Liver (tissue), 9 donors: ENCODE results near the gene CHEK2. TPM values are rescaled to one million over a fixed set of nuclear protein-coding genes. Genes with fewer than 3 reads are reported as not detected.

Experiments
- DNase-seq: peaks from one replicate; pipeline ENCODE4 v3.0.0-alpha.2; 2017; ENCODE audit warnings: low spot score
- H3K27ac ChIP-seq, 2 donors: one replicate each; pipeline ENCODE4 v1.7.0; 2013; ENCODE audit warnings: inconsistent platforms in 2 of 2, low read length in 2 of 2, control low read depth in 1 of 2, low read depth in 1 of 2, mild to moderate bottlenecking in 1 of 2
- H3K27me3 ChIP-seq, 4 donors: one replicate each; pipeline versions ENCODE4 v1.6.1 to v1.7.0; 2013; ENCODE audit warnings: low read length in 3 of 4, inconsistent platforms in 1 of 4, mild to moderate bottlenecking in 1 of 4, moderate library complexity in 1 of 4; ENCODE audit not compliant: control insufficient read depth in 4 of 4, insufficient read depth in 4 of 4
- H3K36me3 ChIP-seq, 4 donors: one replicate each; pipeline versions ENCODE4 v1.6.1 to v1.7.0; 2013; ENCODE audit warnings: low read length in 3 of 4, mild to moderate bottlenecking in 3 of 4, low read depth in 1 of 4, moderate library complexity in 1 of 4; ENCODE audit not compliant: control insufficient read depth in 4 of 4, insufficient read depth in 3 of 4
- H3K4me1 ChIP-seq, 4 donors: one replicate each; pipeline versions ENCODE4 v1.6.1 to v1.7.0; 2013; ENCODE audit warnings: low read length in 3 of 4, mild to moderate bottlenecking in 3 of 4, moderate library complexity in 1 of 4; ENCODE audit not compliant: control insufficient read depth in 4 of 4, insufficient read depth in 4 of 4
- H3K4me3 ChIP-seq, 3 donors: one replicate each; pipeline versions ENCODE4 v1.6.1 to v1.7.0; 2013; ENCODE audit warnings: low read length in 3 of 3, control low read depth in 1 of 3, low read depth in 1 of 3, mild to moderate bottlenecking in 1 of 3
- H3K9ac ChIP-seq, 2 donors: one replicate each; pipeline ENCODE4 v1.7.0; 2013; ENCODE audit warnings: low read length in 2 of 2, mild to moderate bottlenecking in 2 of 2, moderate library complexity in 2 of 2, control low read depth in 1 of 2, low read depth in 1 of 2
- H3K9me3 ChIP-seq, 4 donors: one replicate each; pipeline versions ENCODE4 v1.6.1 to v1.7.0; 2013; ENCODE audit warnings: low read length in 3 of 4; ENCODE audit not compliant: control insufficient read depth in 4 of 4
- EGR1 ChIP-seq, 2 donors: IDR thresholded peaks; 2 replicates each; pipeline ENCODE4 v1.6.1; 2016 to 2018; ENCODE audit warnings: antibody characterized with exemption in 2 of 2, low read depth in 2 of 2
- FOXA1 ChIP-seq: IDR thresholded peaks from 2 replicates; pipeline ENCODE4 v1.6.1; 2016; ENCODE audit warnings: antibody characterized with exemption
- FOXA2 ChIP-seq: IDR thresholded peaks from 2 replicates; pipeline ENCODE4 v1.6.1; 2016; ENCODE audit warnings: antibody characterized with exemption
- GABPA ChIP-seq, 2 donors: IDR thresholded peaks in 1 of 2; conservative IDR thresholded peaks in 1 of 2; 2 replicates each; pipeline ENCODE4 v1.6.1; 2016; ENCODE audit warnings: antibody characterized with exemption in 2 of 2, mild to moderate bottlenecking in 1 of 2, moderate library complexity in 1 of 2
- HNF4A ChIP-seq, 2 donors: conservative IDR thresholded peaks; 2 replicates each; pipeline ENCODE4 v1.6.1; 2016; ENCODE audit warnings: antibody characterized with exemption in 2 of 2, mild to moderate bottlenecking in 2 of 2
- HNF4G ChIP-seq: IDR thresholded peaks from 2 replicates; pipeline ENCODE4 v1.6.1; 2016; ENCODE audit warnings: antibody characterized with exemption
- JUND ChIP-seq, 2 donors: IDR thresholded peaks; 2 replicates each; pipeline ENCODE4 v1.6.1; 2016; ENCODE audit warnings: antibody characterized with exemption in 2 of 2
- NR2F2 ChIP-seq: IDR thresholded peaks from 2 replicates; pipeline ENCODE4 v1.6.1; 2016; ENCODE audit warnings: antibody characterized with exemption
- RAD21 ChIP-seq, 2 donors: IDR thresholded peaks; 2 replicates each; pipeline ENCODE4 v1.6.1; 2016; ENCODE audit warnings: antibody characterized with exemption in 2 of 2, mild to moderate bottlenecking in 2 of 2
- RXRA ChIP-seq, 2 donors: IDR thresholded peaks; 2 replicates each; pipeline ENCODE4 v1.6.1; 2017 to 2018; ENCODE audit warnings: antibody characterized with exemption in 2 of 2, mild to moderate bottlenecking in 1 of 2
- SP1 ChIP-seq: IDR thresholded peaks from 2 replicates; pipeline ENCODE4 v1.6.1; 2018; ENCODE audit warnings: antibody characterized with exemption, mild to moderate bottlenecking
- TAF1 ChIP-seq: conservative IDR thresholded peaks from 2 replicates; pipeline ENCODE4 v1.6.1; 2016; ENCODE audit warnings: antibody characterized with exemption, mild to moderate bottlenecking
- YY1 ChIP-seq: IDR thresholded peaks from 2 replicates; pipeline ENCODE4 v1.6.1; 2016; ENCODE audit warnings: antibody characterized with exemption, mild to moderate bottlenecking
- WGBS: extraction: QIAGEN DNeasy Blood & Tissue Kit; methylation state at CpG from one replicate; pipeline ENCODE4 v1.1.7; 2013; 5-methylcytosine and 5-hydroxymethylcytosine counted together
- polyA plus RNA-seq, 2 donors: library from polyadenylated mRNA; stranded (reverse) in 1 of 2; unstranded in 1 of 2; fragments of 200-250 nt in 1 of 2; fragments of >200 nt in 1 of 2; fragmentation: Nextera tagmentation in 1 of 2; extraction: Ambion mirVana in 1 of 2; gene quantifications; one replicate each; pipeline versions ENCODE4 v1.2.1 to v1.2.3, GENCODE V29; 2013 to 2015
- total RNA-seq, 2 donors: library from RNA; depleted of rRNA; stranded (reverse); fragments of >200 nt; gene quantifications; one replicate each; pipeline ENCODE4 v1.2.3, GENCODE V29; 2014
- TF ChIP-seq, protein P1 (sequence below): IDR thresholded peaks from 2 replicates; pipeline ENCODE4 v1.6.1; 2016; ENCODE audit warnings: antibody characterized with exemption, mild to moderate bottlenecking
- TF ChIP-seq, protein P2 (sequence below): fragments of 150-350 bp; IDR thresholded peaks from 2 replicates; pipeline ENCODE4 v1.5.1; 2017; ENCODE audit warnings: improper control_type of control experiment, low read depth, low read length; ENCODE audit not compliant: missing input control
- TF ChIP-seq, protein P3 (sequence below): IDR thresholded peaks from 2 replicates; pipeline ENCODE4 v1.6.1; 2016; ENCODE audit warnings: antibody characterized with exemption
- TF ChIP-seq, protein P4 (sequence below): IDR thresholded peaks from 2 replicates; pipeline ENCODE4 v1.6.1; 2016; ENCODE audit warnings: antibody characterized with exemption
- donor health status: healthy.
- donor health status: healthy.
- donor health status: healthy.
- donor health status: healthy.
- donor health status: healthy.

Gene CHEK2
- total and polyA plus RNA-seq, 4 donors = 1.4 to 10.6 (median 2.8) TPM

- peak overlapping the region; percentile 84 to 94 for H3K9ac ChIP-seq
- peak overlapping the region; percentile 90 to 100 for H3K27ac ChIP-seq
- no peak for DNase-seq
- H3K4me1 ChIP-seq = peaks cover 2 to 20% (median 7%) of the 10 kb centered on the region in 4 donors
- H3K9me3 ChIP-seq = no peaks in the 10 kb centered on the region
- TF ChIP-seq HNF4G (no peak), RXRA (IDR thresholded peaks at IDR 0.05) (peak in 1 of 2 donors; percentile 12), HNF4A (conservative IDR thresholded peaks at IDR 0.05) (peak in 1 of 2 donors; percentile 14), YY1 (peak; percentile 81), TAF1 (no peak)
- TF ChIP-seq, protein P1, sequence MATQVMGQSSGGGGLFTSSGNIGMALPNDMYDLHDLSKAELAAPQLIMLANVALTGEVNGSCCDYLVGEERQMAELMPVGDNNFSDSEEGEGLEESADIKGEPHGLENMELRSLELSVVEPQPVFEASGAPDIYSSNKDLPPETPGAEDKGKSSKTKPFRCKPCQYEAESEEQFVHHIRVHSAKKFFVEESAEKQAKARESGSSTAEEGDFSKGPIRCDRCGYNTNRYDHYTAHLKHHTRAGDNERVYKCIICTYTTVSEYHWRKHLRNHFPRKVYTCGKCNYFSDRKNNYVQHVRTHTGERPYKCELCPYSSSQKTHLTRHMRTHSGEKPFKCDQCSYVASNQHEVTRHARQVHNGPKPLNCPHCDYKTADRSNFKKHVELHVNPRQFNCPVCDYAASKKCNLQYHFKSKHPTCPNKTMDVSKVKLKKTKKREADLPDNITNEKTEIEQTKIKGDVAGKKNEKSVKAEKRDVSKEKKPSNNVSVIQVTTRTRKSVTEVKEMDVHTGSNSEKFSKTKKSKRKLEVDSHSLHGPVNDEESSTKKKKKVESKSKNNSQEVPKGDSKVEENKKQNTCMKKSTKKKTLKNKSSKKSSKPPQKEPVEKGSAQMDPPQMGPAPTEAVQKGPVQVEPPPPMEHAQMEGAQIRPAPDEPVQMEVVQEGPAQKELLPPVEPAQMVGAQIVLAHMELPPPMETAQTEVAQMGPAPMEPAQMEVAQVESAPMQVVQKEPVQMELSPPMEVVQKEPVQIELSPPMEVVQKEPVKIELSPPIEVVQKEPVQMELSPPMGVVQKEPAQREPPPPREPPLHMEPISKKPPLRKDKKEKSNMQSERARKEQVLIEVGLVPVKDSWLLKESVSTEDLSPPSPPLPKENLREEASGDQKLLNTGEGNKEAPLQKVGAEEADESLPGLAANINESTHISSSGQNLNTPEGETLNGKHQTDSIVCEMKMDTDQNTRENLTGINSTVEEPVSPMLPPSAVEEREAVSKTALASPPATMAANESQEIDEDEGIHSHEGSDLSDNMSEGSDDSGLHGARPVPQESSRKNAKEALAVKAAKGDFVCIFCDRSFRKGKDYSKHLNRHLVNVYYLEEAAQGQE = peak; percentile 54
- TF ChIP-seq, protein P2, sequence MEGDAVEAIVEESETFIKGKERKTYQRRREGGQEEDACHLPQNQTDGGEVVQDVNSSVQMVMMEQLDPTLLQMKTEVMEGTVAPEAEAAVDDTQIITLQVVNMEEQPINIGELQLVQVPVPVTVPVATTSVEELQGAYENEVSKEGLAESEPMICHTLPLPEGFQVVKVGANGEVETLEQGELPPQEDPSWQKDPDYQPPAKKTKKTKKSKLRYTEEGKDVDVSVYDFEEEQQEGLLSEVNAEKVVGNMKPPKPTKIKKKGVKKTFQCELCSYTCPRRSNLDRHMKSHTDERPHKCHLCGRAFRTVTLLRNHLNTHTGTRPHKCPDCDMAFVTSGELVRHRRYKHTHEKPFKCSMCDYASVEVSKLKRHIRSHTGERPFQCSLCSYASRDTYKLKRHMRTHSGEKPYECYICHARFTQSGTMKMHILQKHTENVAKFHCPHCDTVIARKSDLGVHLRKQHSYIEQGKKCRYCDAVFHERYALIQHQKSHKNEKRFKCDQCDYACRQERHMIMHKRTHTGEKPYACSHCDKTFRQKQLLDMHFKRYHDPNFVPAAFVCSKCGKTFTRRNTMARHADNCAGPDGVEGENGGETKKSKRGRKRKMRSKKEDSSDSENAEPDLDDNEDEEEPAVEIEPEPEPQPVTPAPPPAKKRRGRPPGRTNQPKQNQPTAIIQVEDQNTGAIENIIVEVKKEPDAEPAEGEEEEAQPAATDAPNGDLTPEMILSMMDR = no peak
- peak overlapping the region; percentile 75 to 97 (median 85) for H3K4me3 ChIP-seq
- under 1% methylated on average over 10 of the region's 10 CpGs for WGBS
- peaks cover 2 to 12% (median 5%) of the 10 kb centered on the region in 4 donors for H3K36me3 ChIP-seq
- no peaks in the 10 kb centered on the region for H3K27me3 ChIP-seq
Observed at GRCh38 chr22:28773461-28773867, 31.8 kb upstream of the CHEK2 start.

- Histone ChIP-seq H3K4me3 (peak within 1 kb of the TSS; percentile 83 to 97 (median 85)), H3K27me3 (no peaks in the 10 kb centered on the region)
Observed at GRCh38 chr22:28772633-28773460, 31.2 kb upstream of the CHEK2 start, which contains the start of gene CCDC117. CCDC117 (plus strand) TSS chr22:28772695; CDS start chr22:28772850, 155 bp downstream.

More at GRCh38 chr22:28772633-28773460, 31.2 kb upstream of the CHEK2 start, which contains the start of gene CCDC117:
- peak; percentile 96 for DNase-seq
- under 1% methylated on average over 92 of the region's 92 CpGs for WGBS
- Histone ChIP-seq H3K27ac (peak within 1 kb of the TSS; percentile 90 to 100), H3K9ac (peak within 1 kb of the TSS; percentile 84 to 94), H3K36me3 (peaks cover 2 to 12% (median 4%) of the 10 kb centered on the region in 4 donors), H3K4me1 (peaks cover 2 to 20% (median 7%) of the 10 kb centered on the region in 4 donors), H3K9me3 (no peaks in the 10 kb centered on the region)
- no peak for TF ChIP-seq TAF1
- TF ChIP-seq GABPA (IDR thresholded peaks at IDR 0.05 in 1 of 2, conservative IDR thresholded peaks at IDR 0.05 in 1 of 2) = peak in 1 of 2 donors; percentile 61
- no peak for TF ChIP-seq FOXA2
- no peak for TF ChIP-seq JUND (IDR thresholded peaks at IDR 0.05)
- TF ChIP-seq RAD21 (IDR thresholded peaks at IDR 0.05) = peak in 1 of 2 donors; percentile 42
- TF ChIP-seq, protein P2 = peak; percentile 34
- no peak for TF ChIP-seq HNF4A (conservative IDR thresholded peaks at IDR 0.05)
- TF ChIP-seq, protein P3, sequence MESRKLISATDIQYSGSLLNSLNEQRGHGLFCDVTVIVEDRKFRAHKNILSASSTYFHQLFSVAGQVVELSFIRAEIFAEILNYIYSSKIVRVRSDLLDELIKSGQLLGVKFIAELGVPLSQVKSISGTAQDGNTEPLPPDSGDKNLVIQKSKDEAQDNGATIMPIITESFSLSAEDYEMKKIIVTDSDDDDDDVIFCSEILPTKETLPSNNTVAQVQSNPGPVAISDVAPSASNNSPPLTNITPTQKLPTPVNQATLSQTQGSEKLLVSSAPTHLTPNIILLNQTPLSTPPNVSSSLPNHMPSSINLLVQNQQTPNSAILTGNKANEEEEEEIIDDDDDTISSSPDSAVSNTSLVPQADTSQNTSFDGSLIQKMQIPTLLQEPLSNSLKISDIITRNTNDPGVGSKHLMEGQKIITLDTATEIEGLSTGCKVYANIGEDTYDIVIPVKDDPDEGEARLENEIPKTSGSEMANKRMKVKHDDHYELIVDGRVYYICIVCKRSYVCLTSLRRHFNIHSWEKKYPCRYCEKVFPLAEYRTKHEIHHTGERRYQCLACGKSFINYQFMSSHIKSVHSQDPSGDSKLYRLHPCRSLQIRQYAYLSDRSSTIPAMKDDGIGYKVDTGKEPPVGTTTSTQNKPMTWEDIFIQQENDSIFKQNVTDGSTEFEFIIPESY = peak; percentile 65
- no peak for TF ChIP-seq NR2F2
- no peak for TF ChIP-seq HNF4G
- TF ChIP-seq, protein P4, sequence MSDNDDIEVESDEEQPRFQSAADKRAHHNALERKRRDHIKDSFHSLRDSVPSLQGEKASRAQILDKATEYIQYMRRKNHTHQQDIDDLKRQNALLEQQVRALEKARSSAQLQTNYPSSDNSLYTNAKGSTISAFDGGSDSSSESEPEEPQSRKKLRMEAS = peak; percentile 55
- no peak for TF ChIP-seq FOXA1
- TF ChIP-seq EGR1 (IDR thresholded peaks at IDR 0.05; ENCODE audit: low read depth in 2 of 2) = no peak
- peak; percentile 29 for TF ChIP-seq SP1
- no peak for TF ChIP-seq YY1
